Measurements from ENCODE around the gene CCDC182.

DNA sequence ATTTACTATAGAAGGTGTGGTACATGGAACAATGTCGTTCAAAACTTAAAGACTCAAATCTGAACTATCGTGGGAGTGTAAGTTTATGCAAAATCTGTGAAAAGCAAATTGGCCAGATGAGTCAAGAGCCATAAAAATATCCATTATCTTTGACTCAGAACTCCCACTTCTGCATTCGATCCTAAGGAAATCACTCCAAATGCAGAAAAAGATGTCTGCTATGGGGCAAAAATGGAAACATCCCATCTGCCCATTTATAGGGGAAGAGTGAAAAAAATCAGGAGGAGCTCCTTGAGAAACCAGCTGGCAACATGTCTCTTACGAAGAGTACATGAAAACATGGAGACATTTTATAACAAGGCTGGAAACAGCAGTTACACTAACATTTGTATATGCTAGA is 43.6 kb upstream of the CCDC182 start:
- TF ChIP-seq EZH2phosphoT487 (IDR thresholded peaks at IDR 0.05; ENCODE audit: insufficient read depth, low read depth): no peak
- TF ChIP-seq EZH2 (IDR thresholded peaks at IDR 0.05; ENCODE audit: insufficient read depth, poor library complexity, severe bottlenecking): no peak
